ENCODE results near the gene NDNF.
A peak's percentile ranks its signal among the peaks of the same experiment; 100 is the strongest.

Gene NDNF

GRCh38 chr4:121098266-121098665, 25.9 kb upstream of the NDNF start:
- TF ChIP-seq PATZ1 (CRISPR knock-in tag; IDR thresholded peaks at IDR 0.05; ENCODE audit: borderline replicate concordance) (no peak), TOX (CRISPR knock-in tag; IDR thresholded peaks at IDR 0.05; ENCODE audit: borderline replicate concordance) (no peak), ZNF70 (CRISPR knock-in tag; IDR thresholded peaks at IDR 0.05) (no peak), CSDC2 (CRISPR knock-in tag; IDR thresholded peaks at IDR 0.05) (no peak), POU6F1 (CRISPR knock-in tag; IDR thresholded peaks at IDR 0.05; ENCODE audit: borderline replicate concordance, low read depth) (no peak), TCF4 (CRISPR knock-in tag; IDR thresholded peaks at IDR 0.05; ENCODE audit: borderline replicate concordance) (no peak)

DNA sequence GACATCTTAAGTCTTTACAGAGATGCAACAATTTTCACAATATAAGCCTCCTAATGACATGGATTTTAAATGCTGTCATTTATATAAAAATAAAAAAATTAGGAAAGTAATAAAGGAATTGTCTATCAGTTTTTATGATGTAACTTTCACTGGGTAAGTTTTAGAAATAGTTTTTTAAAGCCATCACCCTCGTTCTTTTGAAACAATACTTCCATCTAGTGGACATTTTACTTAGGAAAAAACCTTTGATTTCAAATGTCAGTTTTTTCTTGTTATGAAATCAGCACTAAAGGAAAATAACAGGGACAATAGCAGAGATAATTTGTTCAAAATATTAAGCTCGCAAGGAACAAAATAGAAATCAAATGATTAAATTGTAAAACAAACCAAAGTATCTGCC, 24.3 kb upstream of the NDNF start:
- no peak for TF ChIP-seq RARB (CRISPR knock-in tag; IDR thresholded peaks at IDR 0.05)
- TF ChIP-seq ZNF8 (CRISPR knock-in tag; IDR thresholded peaks at IDR 0.05): no peak
- TF ChIP-seq, protein P1, sequence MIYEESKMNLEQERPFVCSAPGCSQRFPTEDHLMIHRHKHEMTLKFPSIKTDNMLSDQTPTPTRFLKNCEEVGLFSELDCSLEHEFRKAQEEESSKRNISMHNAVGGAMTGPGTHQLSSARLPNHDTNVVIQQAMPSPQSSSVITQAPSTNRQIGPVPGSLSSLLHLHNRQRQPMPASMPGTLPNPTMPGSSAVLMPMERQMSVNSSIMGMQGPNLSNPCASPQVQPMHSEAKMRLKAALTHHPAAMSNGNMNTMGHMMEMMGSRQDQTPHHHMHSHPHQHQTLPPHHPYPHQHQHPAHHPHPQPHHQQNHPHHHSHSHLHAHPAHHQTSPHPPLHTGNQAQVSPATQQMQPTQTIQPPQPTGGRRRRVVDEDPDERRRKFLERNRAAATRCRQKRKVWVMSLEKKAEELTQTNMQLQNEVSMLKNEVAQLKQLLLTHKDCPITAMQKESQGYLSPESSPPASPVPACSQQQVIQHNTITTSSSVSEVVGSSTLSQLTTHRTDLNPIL (CRISPR knock-in tag; IDR thresholded peaks at IDR 0.05; ENCODE audit: low read depth): no peak
- TF ChIP-seq SNAI2 (CRISPR knock-in tag; IDR thresholded peaks at IDR 0.05): no peak
- no peak for TF ChIP-seq PPARA (CRISPR knock-in tag; IDR thresholded peaks at IDR 0.05; ENCODE audit: borderline replicate concordance)
- TF ChIP-seq CSDC2 (CRISPR knock-in tag; IDR thresholded peaks at IDR 0.05): no peak
- TF ChIP-seq ARNTL (CRISPR knock-in tag; IDR thresholded peaks at IDR 0.05; ENCODE audit: borderline replicate concordance, low read depth): no peak
- TF ChIP-seq ESRRG (CRISPR knock-in tag; IDR thresholded peaks at IDR 0.05): no peak
- no peak for TF ChIP-seq TOX (CRISPR knock-in tag; IDR thresholded peaks at IDR 0.05; ENCODE audit: borderline replicate concordance)
- no peak for TF ChIP-seq PATZ1 (CRISPR knock-in tag; IDR thresholded peaks at IDR 0.05; ENCODE audit: borderline replicate concordance)
- no peak for TF ChIP-seq ZFP30 (CRISPR knock-in tag; IDR thresholded peaks at IDR 0.05)
- TF ChIP-seq ZC3H10 (CRISPR knock-in tag; IDR thresholded peaks at IDR 0.05): no peak
- TF ChIP-seq OSR1 (CRISPR knock-in tag; IDR thresholded peaks at IDR 0.05): no peak
- no peak for TF ChIP-seq TCF4 (CRISPR knock-in tag; IDR thresholded peaks at IDR 0.05; ENCODE audit: borderline replicate concordance)
- ATAC-seq: peak; percentile 53; the same call in 1 of the 3 replicates

More at GRCh38 chr4:121098266-121098665, 25.9 kb upstream of the NDNF start:
- no peak for ATAC-seq

GRCh38 chr4:121096191-121096590, 23.9 kb upstream of the NDNF start:
- TF ChIP-seq ZC3H10 (CRISPR knock-in tag; IDR thresholded peaks at IDR 0.05): no peak
- no peak for TF ChIP-seq BACH2 (CRISPR knock-in tag; IDR thresholded peaks at IDR 0.05; ENCODE audit: borderline replicate concordance)
- TF ChIP-seq, protein P2, sequence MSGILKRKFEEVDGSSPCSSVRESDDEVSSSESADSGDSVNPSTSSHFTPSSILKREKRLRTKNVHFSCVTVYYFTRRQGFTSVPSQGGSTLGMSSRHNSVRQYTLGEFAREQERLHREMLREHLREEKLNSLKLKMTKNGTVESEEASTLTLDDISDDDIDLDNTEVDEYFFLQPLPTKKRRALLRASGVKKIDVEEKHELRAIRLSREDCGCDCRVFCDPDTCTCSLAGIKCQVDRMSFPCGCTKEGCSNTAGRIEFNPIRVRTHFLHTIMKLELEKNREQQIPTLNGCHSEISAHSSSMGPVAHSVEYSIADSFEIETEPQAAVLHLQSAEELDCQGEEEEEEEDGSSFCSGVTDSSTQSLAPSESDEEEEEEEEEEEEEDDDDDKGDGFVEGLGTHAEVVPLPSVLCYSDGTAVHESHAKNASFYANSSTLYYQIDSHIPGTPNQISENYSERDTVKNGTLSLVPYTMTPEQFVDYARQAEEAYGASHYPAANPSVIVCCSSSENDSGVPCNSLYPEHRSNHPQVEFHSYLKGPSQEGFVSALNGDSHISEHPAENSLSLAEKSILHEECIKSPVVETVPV (CRISPR knock-in tag; IDR thresholded peaks at IDR 0.05): no peak
- TF ChIP-seq GLIS3 (CRISPR knock-in tag; IDR thresholded peaks at IDR 0.05): no peak
- TF ChIP-seq ISL1 (CRISPR knock-in tag; IDR thresholded peaks at IDR 0.05): no peak
- TF ChIP-seq SNAI2 (CRISPR knock-in tag; IDR thresholded peaks at IDR 0.05): no peak
- ATAC-seq: no peak

GRCh38 chr4:121094297-121094966, 22.1 kb upstream of the NDNF start:
- ATAC-seq: no peak
- TF ChIP-seq TCF4 (CRISPR knock-in tag; IDR thresholded peaks at IDR 0.05; ENCODE audit: borderline replicate concordance) (no peak), POU6F1 (CRISPR knock-in tag; IDR thresholded peaks at IDR 0.05; ENCODE audit: borderline replicate concordance, low read depth) (no peak), PPARA (CRISPR knock-in tag; IDR thresholded peaks at IDR 0.05; ENCODE audit: borderline replicate concordance) (no peak), ARNTL (CRISPR knock-in tag; IDR thresholded peaks at IDR 0.05; ENCODE audit: borderline replicate concordance, low read depth) (no peak), OSR1 (CRISPR knock-in tag; IDR thresholded peaks at IDR 0.05) (no peak), ZFP30 (CRISPR knock-in tag; IDR thresholded peaks at IDR 0.05) (no peak), ZFP3 (CRISPR knock-in tag; IDR thresholded peaks at IDR 0.05) (no peak), TOX (CRISPR knock-in tag; IDR thresholded peaks at IDR 0.05; ENCODE audit: borderline replicate concordance) (no peak), SNAI2 (CRISPR knock-in tag; IDR thresholded peaks at IDR 0.05) (no peak), ZNF565 (CRISPR knock-in tag; conservative IDR thresholded peaks at IDR 0.05; ENCODE audit: low read depth) (no peak)

All from SK-N-SH treated with all-trans-retinoic acid at 6 μM for 48 hours (cell line).